ENCODE results near the gene MT1F.

DNA sequence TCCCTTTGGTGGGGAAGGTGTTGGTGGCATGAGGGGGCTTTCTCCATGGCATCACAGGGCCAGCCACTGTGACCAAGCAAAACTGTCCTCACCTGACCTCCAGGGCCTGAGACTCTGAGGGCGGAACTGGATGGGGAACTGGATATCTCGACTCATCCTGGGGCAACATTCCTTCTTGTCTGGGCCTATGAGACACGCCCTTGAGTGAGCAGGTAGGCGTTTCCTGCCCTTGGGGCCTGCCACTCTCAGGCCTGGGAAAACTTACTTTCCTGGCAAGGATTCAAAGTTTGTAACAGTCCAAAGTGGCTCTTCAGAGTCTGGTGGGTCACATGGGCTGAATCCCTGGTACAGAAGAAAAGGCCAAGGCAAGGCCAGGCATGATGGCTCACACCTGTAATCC, 34.1 kb downstream of the MT1F start:
- TF ChIP-seq, protein P1, sequence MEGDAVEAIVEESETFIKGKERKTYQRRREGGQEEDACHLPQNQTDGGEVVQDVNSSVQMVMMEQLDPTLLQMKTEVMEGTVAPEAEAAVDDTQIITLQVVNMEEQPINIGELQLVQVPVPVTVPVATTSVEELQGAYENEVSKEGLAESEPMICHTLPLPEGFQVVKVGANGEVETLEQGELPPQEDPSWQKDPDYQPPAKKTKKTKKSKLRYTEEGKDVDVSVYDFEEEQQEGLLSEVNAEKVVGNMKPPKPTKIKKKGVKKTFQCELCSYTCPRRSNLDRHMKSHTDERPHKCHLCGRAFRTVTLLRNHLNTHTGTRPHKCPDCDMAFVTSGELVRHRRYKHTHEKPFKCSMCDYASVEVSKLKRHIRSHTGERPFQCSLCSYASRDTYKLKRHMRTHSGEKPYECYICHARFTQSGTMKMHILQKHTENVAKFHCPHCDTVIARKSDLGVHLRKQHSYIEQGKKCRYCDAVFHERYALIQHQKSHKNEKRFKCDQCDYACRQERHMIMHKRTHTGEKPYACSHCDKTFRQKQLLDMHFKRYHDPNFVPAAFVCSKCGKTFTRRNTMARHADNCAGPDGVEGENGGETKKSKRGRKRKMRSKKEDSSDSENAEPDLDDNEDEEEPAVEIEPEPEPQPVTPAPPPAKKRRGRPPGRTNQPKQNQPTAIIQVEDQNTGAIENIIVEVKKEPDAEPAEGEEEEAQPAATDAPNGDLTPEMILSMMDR (IDR thresholded peaks at IDR 0.05) = no peak
- TF ChIP-seq EZH2phosphoT487 (IDR thresholded peaks at IDR 0.05) = no peak
- no peak for TF ChIP-seq EZH2 (IDR thresholded peaks at IDR 0.05)

Data from neural progenitor cell (in vitro differentiated cells).